ENCODE results near the gene ARID1B.

The ARID1B gene

GRCh38 chr6:156776840-156777576 lies at the start of gene ARID1B:
Gene ARID1B, plus strand, starts transcription at chr6:156777378. Its CDS starts 303 bp downstream, at chr6:156777681.
- peak; percentile 80 for DNase-seq (ENCODE audit: low spot score)

- DNase-seq (ENCODE audit: low spot score) = no peak
Observed at GRCh38 chr6:156727715-156728385, 49.3 kb upstream of the ARID1B start.

- peak; percentile 82 for DNase-seq (ENCODE audit: low spot score)
Observed at GRCh38 chr6:156729248-156729647, 47.9 kb upstream of the ARID1B start.

GRCh38 chr6:156731396-156731795 lies 45.8 kb upstream of the ARID1B start:
- peak; percentile 16 for DNase-seq (ENCODE audit: low spot score)

GRCh38 chr6:156735751-156736150 lies 41.4 kb upstream of the ARID1B start:
- DNase-seq (ENCODE audit: low spot score) = no peak

- DNase-seq (ENCODE audit: low spot score) = no peak
Observed at GRCh38 chr6:156740604-156741003, 36.6 kb upstream of the ARID1B start.

- no peak for DNase-seq (ENCODE audit: low spot score)
Observed at GRCh38 chr6:156741287-156742073, 35.7 kb upstream of the ARID1B start.

GRCh38 chr6:156747715-156748114 lies 29.5 kb upstream of the ARID1B start:
- DNase-seq (ENCODE audit: low spot score) = no peak

- no peak for DNase-seq (ENCODE audit: low spot score)
Observed at GRCh38 chr6:156748504-156748903, 28.7 kb upstream of the ARID1B start.

- DNase-seq (ENCODE audit: low spot score) = peak; percentile 47
Observed at GRCh38 chr6:156752666-156753301, 24.4 kb upstream of the ARID1B start.

GRCh38 chr6:156756630-156757610 lies 20.3 kb upstream of the ARID1B start:
- no peak for DNase-seq (ENCODE audit: low spot score)

GRCh38 chr6:156757849-156758248 lies 19.3 kb upstream of the ARID1B start:
- DNase-seq (ENCODE audit: low spot score) = no peak

GRCh38 chr6:156760377-156760776 lies 16.8 kb upstream of the ARID1B start:
- DNase-seq (ENCODE audit: low spot score) = no peak

GRCh38 chr6:156762547-156762946 lies 14.6 kb upstream of the ARID1B start:
- no peak for DNase-seq (ENCODE audit: low spot score)

- DNase-seq (ENCODE audit: low spot score) = no peak
Observed at GRCh38 chr6:156765117-156765516, 12.1 kb upstream of the ARID1B start.

- DNase-seq (ENCODE audit: low spot score) = no peak
Observed at GRCh38 chr6:156767603-156768467, 9.3 kb upstream of the ARID1B start.

- no peak for DNase-seq (ENCODE audit: low spot score)
Observed at GRCh38 chr6:156771047-156771446, 6.1 kb upstream of the ARID1B start.

GRCh38 chr6:156771761-156772160 lies 5.4 kb upstream of the ARID1B start:
- no peak for DNase-seq (ENCODE audit: low spot score)

- DNase-seq (ENCODE audit: low spot score) = no peak
Observed at GRCh38 chr6:156773476-156773875, 3.7 kb upstream of the ARID1B start.

All from SW480 (cell line).